Loucy (cell line): ENCODE measurements around the gene DENND4A.

Source experiments
- H2AFZ ChIP-seq: fragments of 200-600 bp; sonication (generic); 2 replicates; pipeline ENCODE4 v1.6.0; 2016; ENCODE audit warnings: antibody characterized with exemption, mild to moderate bottlenecking, low read length, moderate library complexity
- H3F3A ChIP-seq: fragments of 200-600 bp; 2 replicates; pipeline ENCODE4 v1.6.0; 2016; ENCODE audit warnings: antibody characterized with exemption, low read depth, mild to moderate bottlenecking
- H3K27me3 ChIP-seq: fragments of 200-600 bp; sonication (generic); 2 replicates; pipeline ENCODE4 v1.6.1; 2014; ENCODE audit warnings: low read length, mild to moderate bottlenecking; ENCODE audit not compliant: insufficient read depth, poor library complexity, severe bottlenecking
- H3K36me3 ChIP-seq: fragments of 200-600 bp; sonication (generic); 2 replicates; pipeline ENCODE4 v1.6.1; 2016; ENCODE audit warnings: low read length; ENCODE audit not compliant: insufficient read depth
- H3K4me1 ChIP-seq: fragments of 200-600 bp; sonication (generic); 2 replicates; pipeline ENCODE4 v1.5.1; 2014; ENCODE audit warnings: low read length, mild to moderate bottlenecking; ENCODE audit not compliant: insufficient read depth, poor library complexity, severe bottlenecking
- H3K4me2 ChIP-seq: fragments of 200-600 bp; sonication (generic); 2 replicates; pipeline ENCODE4 v1.6.0; 2014; ENCODE audit warnings: antibody characterized with exemption, low read length, low read depth, mild to moderate bottlenecking; ENCODE audit not compliant: poor library complexity, severe bottlenecking
- H3K4me3 ChIP-seq: fragments of 200-600 bp; sonication (generic); 2 replicates; pipeline ENCODE4 v1.5.1; 2014; ENCODE audit warnings: low read length, mild to moderate bottlenecking, mixed read lengths; ENCODE audit not compliant: poor library complexity, severe bottlenecking
- H3K79me2 ChIP-seq: fragments of 200-600 bp; sonication (generic); 2 replicates; pipeline ENCODE4 v1.6.1; 2014; ENCODE audit warnings: low read length; ENCODE audit not compliant: insufficient read depth
- H3K9ac ChIP-seq: fragments of 200-600 bp; sonication (generic); 2 replicates; pipeline ENCODE4 v1.6.0; 2014; ENCODE audit warnings: mild to moderate bottlenecking, low read depth, low read length, moderate library complexity; ENCODE audit not compliant: poor library complexity, severe bottlenecking
- H3K9me2 ChIP-seq: fragments of 200-600 bp; sonication (generic); replicated peaks from 2 replicates; pipeline ENCODE4 v1.6.1; 2016; ENCODE audit warnings: low read depth, low read length, mixed read lengths
- H3K9me3 ChIP-seq: fragments of 200-600 bp; sonication (generic); 2 replicates; pipeline ENCODE4 v1.6.1; 2014; ENCODE audit warnings: mild to moderate bottlenecking, antibody characterized with exemption, low read length, low read depth; ENCODE audit not compliant: insufficient read depth
- H4K20me1 ChIP-seq: fragments of 200-600 bp; sonication (generic); 2 replicates; pipeline ENCODE4 v1.6.0; 2014; ENCODE audit warnings: antibody characterized with exemption, low read length, mild to moderate bottlenecking; ENCODE audit not compliant: insufficient read depth, poor library complexity, severe bottlenecking
- EZH2phosphoT487 ChIP-seq: fragments of 200-600 bp; IDR thresholded peaks from 2 replicates; pipeline ENCODE4 v1.6.1; 2018; ENCODE audit warnings: antibody characterized with exemption, mild to moderate bottlenecking, moderate library complexity, borderline replicate concordance
- TF ChIP-seq, protein P1 (sequence below): fragments of 200-600 bp; sonication (generic); conservative IDR thresholded peaks from 2 replicates; pipeline ENCODE4 v1.5.1; 2014; ENCODE audit warnings: mild to moderate bottlenecking, antibody characterized with exemption, low read length

Gene DENND4A

DNA sequence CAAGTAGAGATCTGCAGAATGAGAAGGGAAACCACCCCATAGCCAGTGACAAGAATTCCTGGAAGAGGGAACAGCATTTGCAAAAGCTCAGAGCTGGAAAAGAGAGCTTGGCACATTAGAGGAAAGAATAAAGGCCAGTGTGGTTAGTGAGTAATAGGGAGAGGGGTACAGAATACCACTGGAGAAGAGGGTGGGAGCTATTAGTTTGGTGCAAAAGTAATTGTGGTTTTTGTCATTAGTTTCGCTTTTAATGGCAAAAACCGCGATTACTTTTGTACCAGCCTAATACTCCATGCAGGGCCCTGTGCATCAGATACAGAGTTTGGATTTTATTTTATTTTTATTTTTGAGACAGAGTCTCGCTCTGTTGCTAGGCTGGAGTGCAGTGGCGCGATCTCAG, 160.6 kb downstream of the DENND4A start:
- Histone ChIP-seq H3K36me3 (no peaks in the 10 kb centered on the region), H3K4me1 (no peaks in the 10 kb centered on the region), H3K9me3 (no peaks in the 10 kb centered on the region), H3K4me3 (no peak overlapping the region), H3K9me2 (no peaks in the 10 kb centered on the region), H3K27me3 (no peaks in the 10 kb centered on the region), H3K79me2 (no peaks in the 10 kb centered on the region), H3K4me2 (no peak overlapping the region), H4K20me1 (no peaks in the 10 kb centered on the region), H3F3A (no peaks in the 10 kb centered on the region), H3K9ac (no peak overlapping the region), H2AFZ (no peak overlapping the region)
- TF ChIP-seq, protein P1, sequence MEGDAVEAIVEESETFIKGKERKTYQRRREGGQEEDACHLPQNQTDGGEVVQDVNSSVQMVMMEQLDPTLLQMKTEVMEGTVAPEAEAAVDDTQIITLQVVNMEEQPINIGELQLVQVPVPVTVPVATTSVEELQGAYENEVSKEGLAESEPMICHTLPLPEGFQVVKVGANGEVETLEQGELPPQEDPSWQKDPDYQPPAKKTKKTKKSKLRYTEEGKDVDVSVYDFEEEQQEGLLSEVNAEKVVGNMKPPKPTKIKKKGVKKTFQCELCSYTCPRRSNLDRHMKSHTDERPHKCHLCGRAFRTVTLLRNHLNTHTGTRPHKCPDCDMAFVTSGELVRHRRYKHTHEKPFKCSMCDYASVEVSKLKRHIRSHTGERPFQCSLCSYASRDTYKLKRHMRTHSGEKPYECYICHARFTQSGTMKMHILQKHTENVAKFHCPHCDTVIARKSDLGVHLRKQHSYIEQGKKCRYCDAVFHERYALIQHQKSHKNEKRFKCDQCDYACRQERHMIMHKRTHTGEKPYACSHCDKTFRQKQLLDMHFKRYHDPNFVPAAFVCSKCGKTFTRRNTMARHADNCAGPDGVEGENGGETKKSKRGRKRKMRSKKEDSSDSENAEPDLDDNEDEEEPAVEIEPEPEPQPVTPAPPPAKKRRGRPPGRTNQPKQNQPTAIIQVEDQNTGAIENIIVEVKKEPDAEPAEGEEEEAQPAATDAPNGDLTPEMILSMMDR: no peak
- no peak for TF ChIP-seq EZH2phosphoT487

DNA sequence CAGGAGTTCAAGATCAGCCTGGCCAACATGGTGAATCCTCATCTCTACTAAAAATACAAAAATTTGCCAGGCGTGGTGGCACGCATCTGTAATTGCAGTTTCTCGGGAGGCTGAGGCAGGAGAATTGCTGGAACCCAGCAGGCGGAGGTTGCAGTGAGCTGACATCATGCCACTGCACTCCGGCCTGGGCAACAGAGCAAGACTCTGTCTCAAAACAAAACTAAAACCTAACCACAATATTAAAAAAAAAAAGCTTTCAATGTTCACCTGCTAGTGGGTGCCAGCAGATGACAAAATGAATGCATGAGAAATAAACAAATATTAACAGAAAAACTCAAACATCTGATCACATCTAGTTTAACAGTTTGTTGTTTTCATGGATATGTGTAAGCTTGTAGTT, 161.3 kb downstream of the DENND4A start:
- Histone ChIP-seq H2AFZ (no peak overlapping the region), H4K20me1 (no peaks in the 10 kb centered on the region), H3K4me3 (no peak overlapping the region), H3K9ac (no peak overlapping the region), H3K36me3 (peaks cover 4% of the 10 kb centered on the region; the same call in 1 of the 2 replicates), H3K4me1 (no peaks in the 10 kb centered on the region), H3K79me2 (no peaks in the 10 kb centered on the region), H3K4me2 (no peak overlapping the region), H3K9me2 (no peaks in the 10 kb centered on the region), H3K27me3 (no peaks in the 10 kb centered on the region), H3F3A (no peaks in the 10 kb centered on the region), H3K9me3 (no peaks in the 10 kb centered on the region)
- no peak for TF ChIP-seq EZH2phosphoT487
- TF ChIP-seq, protein P1: no peak

DNA sequence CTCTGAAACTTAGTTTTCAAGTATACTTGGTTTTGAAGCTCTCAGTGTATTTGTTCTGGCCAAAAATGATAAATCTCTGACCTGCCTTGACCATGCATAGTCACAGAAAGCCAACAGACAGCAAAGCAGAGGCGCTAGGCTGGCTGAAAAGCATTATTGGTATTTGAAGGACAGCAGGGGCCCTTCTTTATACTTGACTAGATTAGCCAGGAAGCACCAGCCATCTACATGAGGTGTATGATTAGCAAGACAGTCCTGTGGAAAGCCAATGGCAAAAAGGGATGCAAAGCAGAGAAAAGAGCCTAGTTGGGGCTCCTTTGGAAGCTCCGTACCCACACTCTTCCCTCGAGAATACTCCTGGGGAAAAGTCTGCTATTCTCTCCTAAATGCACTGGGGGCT, 162.5 kb downstream of the DENND4A start:
- Histone ChIP-seq H3K36me3 (peaks cover 9% of the 10 kb centered on the region; the same call in 1 of the 2 replicates), H3F3A (no peaks in the 10 kb centered on the region), H3K9ac (no peak overlapping the region), H2AFZ (no peak overlapping the region), H3K9me2 (no peaks in the 10 kb centered on the region), H4K20me1 (no peaks in the 10 kb centered on the region), H3K79me2 (no peaks in the 10 kb centered on the region), H3K9me3 (no peaks in the 10 kb centered on the region), H3K27me3 (no peaks in the 10 kb centered on the region), H3K4me1 (no peaks in the 10 kb centered on the region), H3K4me2 (no peak overlapping the region), H3K4me3 (no peak overlapping the region)
- TF ChIP-seq, protein P1: no peak
- TF ChIP-seq EZH2phosphoT487: no peak
